Sigmoid colon (tissue), 4 donors: Measurements from ENCODE around the gene UBE2Q2.

ENCODE experiments used
- EP300 ChIP-seq, 4 donors: sonication (generic); formaldehyde crosslinking; IDR thresholded peaks; one replicate each; pipeline ENCODE4 v1.6.1; 2017; ENCODE audit warnings: antibody characterized with exemption in 4 of 4
- POLR2AphosphoS5 ChIP-seq, 4 donors: sonication (generic); formaldehyde crosslinking; IDR thresholded peaks; one replicate each; pipeline ENCODE4 v1.6.1; 2017; ENCODE audit warnings: antibody characterized with exemption in 4 of 4
- TF ChIP-seq, protein P1 (sequence below), 4 experiments: fragments of 450-650 bp in 3 of 4; fragments of 200-600 bp in 1 of 4; IDR thresholded peaks; one replicate each; pipeline ENCODE4 v1.5.1; 2016 to 2019; ENCODE audit warnings: antibody characterized with exemption in 4 of 4, mild to moderate bottlenecking in 3 of 4, moderate library complexity in 2 of 4

DNA sequence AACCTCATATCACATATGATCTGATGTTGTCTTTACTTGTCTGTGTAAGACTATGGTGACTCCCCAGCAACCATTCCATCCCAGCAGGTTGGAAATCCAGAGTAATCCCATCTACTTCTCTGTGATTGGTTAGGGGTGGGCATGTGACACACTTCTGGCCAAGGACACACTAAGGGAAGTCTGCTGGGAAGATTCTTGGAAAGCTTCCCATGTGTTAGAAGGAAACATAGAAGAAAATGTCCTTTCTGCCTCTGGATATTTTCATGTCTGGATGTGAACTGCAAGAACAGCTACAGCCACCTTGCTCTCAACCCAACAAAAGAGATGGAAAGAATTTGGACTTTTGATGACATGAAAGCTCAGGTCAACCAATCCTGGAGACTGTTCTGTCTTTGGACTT lies 2.6 kb upstream of the UBE2Q2 start:
- TF ChIP-seq, protein P1, sequence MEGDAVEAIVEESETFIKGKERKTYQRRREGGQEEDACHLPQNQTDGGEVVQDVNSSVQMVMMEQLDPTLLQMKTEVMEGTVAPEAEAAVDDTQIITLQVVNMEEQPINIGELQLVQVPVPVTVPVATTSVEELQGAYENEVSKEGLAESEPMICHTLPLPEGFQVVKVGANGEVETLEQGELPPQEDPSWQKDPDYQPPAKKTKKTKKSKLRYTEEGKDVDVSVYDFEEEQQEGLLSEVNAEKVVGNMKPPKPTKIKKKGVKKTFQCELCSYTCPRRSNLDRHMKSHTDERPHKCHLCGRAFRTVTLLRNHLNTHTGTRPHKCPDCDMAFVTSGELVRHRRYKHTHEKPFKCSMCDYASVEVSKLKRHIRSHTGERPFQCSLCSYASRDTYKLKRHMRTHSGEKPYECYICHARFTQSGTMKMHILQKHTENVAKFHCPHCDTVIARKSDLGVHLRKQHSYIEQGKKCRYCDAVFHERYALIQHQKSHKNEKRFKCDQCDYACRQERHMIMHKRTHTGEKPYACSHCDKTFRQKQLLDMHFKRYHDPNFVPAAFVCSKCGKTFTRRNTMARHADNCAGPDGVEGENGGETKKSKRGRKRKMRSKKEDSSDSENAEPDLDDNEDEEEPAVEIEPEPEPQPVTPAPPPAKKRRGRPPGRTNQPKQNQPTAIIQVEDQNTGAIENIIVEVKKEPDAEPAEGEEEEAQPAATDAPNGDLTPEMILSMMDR (IDR thresholded peaks at IDR 0.05) = no peak
- TF ChIP-seq POLR2AphosphoS5 (IDR thresholded peaks at IDR 0.05) (peak in 3 of 4 donors; percentile 29 to 58 (median 35)), EP300 (IDR thresholded peaks at IDR 0.05) (no peak)
